Caco-2 (cell line): ENCODE data around the gene PUM1. TPM values are rescaled to one million over a fixed set of nuclear protein-coding genes. Genes with fewer than 3 reads are reported as not detected.
A peak's percentile ranks its signal among the peaks of the same experiment; 100 is the strongest.

Experiments
- BruUV-seq: library from RNA; stranded (reverse); fragments of 400-500 nt; replicated peaks from 2 replicates; lab custom pipeline; 2021; lab: Mats Ljungman, UMichigan
- CTCF ChIA-PET: fragments of 300-600 bp; sonication (Branson Sonifier 250); formaldehyde crosslinking; loops from one replicate; lab custom pipeline; 2022; ENCODE audit warnings: antibody characterized with exemption; lab: Charles Lee
- POLR2A ChIA-PET: fragments of 300-600 bp; sonication (Branson Sonifier 250); formaldehyde crosslinking; loops from one replicate; lab custom pipeline; 2022; ENCODE audit warnings: antibody characterized with exemption; lab: Charles Lee
- DNase-seq, 2 experiments: peaks; one replicate each; pipeline versions ENCODE4 v3.0.0 to v3.0.0-alpha.2; 2020 to 2022
- H3K27me3 ChIP-seq: replicated peaks from 2 replicates; pipeline ENCODE4 v1.6.0; 2011; ENCODE audit warnings: low read length; ENCODE audit not compliant: control insufficient read depth, insufficient read depth
- H3K36me3 ChIP-seq: 2 replicates; pipeline ENCODE4 v1.5.1; 2011; ENCODE audit warnings: low read length; ENCODE audit not compliant: control insufficient read depth, insufficient read depth
- H3K4me1 ChIP-seq: fragments of 250-450 bp; sonication (Bioruptor Pico); 2 replicates; pipeline ENCODE4 v1.5.1; 2020; ENCODE audit warnings: mild to moderate bottlenecking
- H3K4me3 ChIP-seq: 2 replicates; pipeline ENCODE4 v1.5.1; 2011; ENCODE audit warnings: low read depth, mild to moderate bottlenecking, control low read depth, low read length
- H3K9me3 ChIP-seq: fragments of 250-450 bp; sonication (Bioruptor Pico); 2 replicates; pipeline ENCODE4 v1.5.1; 2020; ENCODE audit warnings: mild to moderate bottlenecking, moderate library complexity
- H3K27ac Mint-ChIP-seq: one replicate; pipeline ENCODE4 v1.8.0; 2022; ENCODE audit warnings: mixed read lengths; ENCODE audit not compliant: unreplicated experiment
- H3K27me3 Mint-ChIP-seq: one replicate; pipeline ENCODE4 v1.8.0; 2022; ENCODE audit warnings: mixed read lengths; ENCODE audit not compliant: insufficient read depth, unreplicated experiment
- H3K36me3 Mint-ChIP-seq: one replicate; pipeline ENCODE4 v1.8.0; 2022; ENCODE audit warnings: mild to moderate bottlenecking, mixed read lengths; ENCODE audit not compliant: insufficient read depth, unreplicated experiment
- H3K4me1 Mint-ChIP-seq: one replicate; pipeline ENCODE4 v1.8.0; 2022; ENCODE audit warnings: low read depth, mixed read lengths; ENCODE audit not compliant: unreplicated experiment
- H3K4me3 Mint-ChIP-seq: one replicate; pipeline ENCODE4 v1.8.0; 2022; ENCODE audit warnings: mild to moderate bottlenecking, moderate library complexity, mixed read lengths; ENCODE audit not compliant: unreplicated experiment
- H3K9me3 Mint-ChIP-seq: one replicate; pipeline ENCODE4 v1.8.0; 2022; ENCODE audit warnings: mixed read lengths; ENCODE audit not compliant: unreplicated experiment
- intact Hi-C: fragments of 100-400 bp; cut with micrococcal nuclease; formaldehyde crosslinking; loops from one replicate; pipeline ENCODE4 v1.10.0; 2022; ENCODE audit not compliant: unreplicated experiment
- total RNA-seq: library from RNA; stranded (reverse); gene quantifications from 2 replicates; pipeline ENCODE4 v1.2.3, GENCODE V29; 2022
- TF ChIP-seq, protein P1 (sequence below), 2 experiments: fragments of 200-600 bp in 1 of 2; IDR thresholded peaks; 1 replicate in 1 of 2; 2 replicates in 1 of 2; pipeline versions ENCODE4 v1.5.1 to v1.8.0; 2011 to 2022; ENCODE audit warnings: antibody characterized with exemption in 1 of 2, control low read depth in 1 of 2, inconsistent platforms in 1 of 2, low read depth in 1 of 2, low read length in 1 of 2, mild to moderate bottlenecking in 1 of 2, moderate library complexity in 1 of 2; ENCODE audit not compliant: insufficient read depth in 1 of 2, severe bottlenecking in 1 of 2, unreplicated experiment in 1 of 2

PUM1 gene
- total RNA-seq, 1 experiment from 2014 or later: 93.7 TPM

DNA sequence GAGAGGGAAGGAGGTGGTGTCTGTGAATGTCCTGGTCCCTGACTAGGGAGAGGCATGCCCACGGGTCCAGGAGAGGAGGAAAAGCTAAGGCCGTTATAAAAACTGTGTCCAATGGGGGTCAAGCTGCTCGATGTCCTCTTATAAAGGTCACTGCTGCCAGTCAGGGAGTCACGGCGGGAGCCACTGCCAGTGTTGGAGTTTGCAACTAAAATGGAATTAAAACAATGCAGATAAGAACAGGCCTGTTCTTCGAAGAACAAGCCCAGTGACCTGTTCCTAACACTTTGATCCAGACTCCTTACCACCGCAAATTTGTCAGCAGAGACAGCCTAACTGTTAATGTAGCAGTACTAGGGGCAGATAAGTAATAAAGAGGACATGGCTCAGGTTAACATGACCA is 100.8 kb downstream of the PUM1 start:
- Histone ChIP-seq H3K9me3 (no peaks in the 10 kb centered on the region), H3K4me3 (no peak overlapping the region), H3K4me1 (peaks cover 3% of the 10 kb centered on the region; the same call in 1 of the 2 replicates), H3K36me3 (no peaks in the 10 kb centered on the region; the same call in none of the 2 replicates), H3K27me3 (no peaks in the 10 kb centered on the region)
- TF ChIP-seq, protein P1, sequence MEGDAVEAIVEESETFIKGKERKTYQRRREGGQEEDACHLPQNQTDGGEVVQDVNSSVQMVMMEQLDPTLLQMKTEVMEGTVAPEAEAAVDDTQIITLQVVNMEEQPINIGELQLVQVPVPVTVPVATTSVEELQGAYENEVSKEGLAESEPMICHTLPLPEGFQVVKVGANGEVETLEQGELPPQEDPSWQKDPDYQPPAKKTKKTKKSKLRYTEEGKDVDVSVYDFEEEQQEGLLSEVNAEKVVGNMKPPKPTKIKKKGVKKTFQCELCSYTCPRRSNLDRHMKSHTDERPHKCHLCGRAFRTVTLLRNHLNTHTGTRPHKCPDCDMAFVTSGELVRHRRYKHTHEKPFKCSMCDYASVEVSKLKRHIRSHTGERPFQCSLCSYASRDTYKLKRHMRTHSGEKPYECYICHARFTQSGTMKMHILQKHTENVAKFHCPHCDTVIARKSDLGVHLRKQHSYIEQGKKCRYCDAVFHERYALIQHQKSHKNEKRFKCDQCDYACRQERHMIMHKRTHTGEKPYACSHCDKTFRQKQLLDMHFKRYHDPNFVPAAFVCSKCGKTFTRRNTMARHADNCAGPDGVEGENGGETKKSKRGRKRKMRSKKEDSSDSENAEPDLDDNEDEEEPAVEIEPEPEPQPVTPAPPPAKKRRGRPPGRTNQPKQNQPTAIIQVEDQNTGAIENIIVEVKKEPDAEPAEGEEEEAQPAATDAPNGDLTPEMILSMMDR (IDR thresholded peaks at IDR 0.05; ENCODE audit: insufficient read depth in 1 of 2, low read depth in 1 of 2, low read length in 1 of 2, severe bottlenecking in 1 of 2, unreplicated experiment in 1 of 2): no peak
- DNase-seq: no peak
- no TSS peak for BruUV-seq
- ChIA-PET POLR2A (no interaction called here), CTCF (no interaction called here)
- no peaks in the 10 kb centered on the region for H3K4me1 Mint-ChIP-seq
- peaks cover 88% of the 10 kb centered on the region for H3K36me3 Mint-ChIP-seq
- no peak overlapping the region for H3K4me3 Mint-ChIP-seq
- peak overlapping the region; percentile 26 for H3K27ac Mint-ChIP-seq
- H3K27me3 Mint-ChIP-seq: no peaks in the 10 kb centered on the region
- no peaks in the 10 kb centered on the region for H3K9me3 Mint-ChIP-seq
- intact Hi-C loops: no loop called here

DNA sequence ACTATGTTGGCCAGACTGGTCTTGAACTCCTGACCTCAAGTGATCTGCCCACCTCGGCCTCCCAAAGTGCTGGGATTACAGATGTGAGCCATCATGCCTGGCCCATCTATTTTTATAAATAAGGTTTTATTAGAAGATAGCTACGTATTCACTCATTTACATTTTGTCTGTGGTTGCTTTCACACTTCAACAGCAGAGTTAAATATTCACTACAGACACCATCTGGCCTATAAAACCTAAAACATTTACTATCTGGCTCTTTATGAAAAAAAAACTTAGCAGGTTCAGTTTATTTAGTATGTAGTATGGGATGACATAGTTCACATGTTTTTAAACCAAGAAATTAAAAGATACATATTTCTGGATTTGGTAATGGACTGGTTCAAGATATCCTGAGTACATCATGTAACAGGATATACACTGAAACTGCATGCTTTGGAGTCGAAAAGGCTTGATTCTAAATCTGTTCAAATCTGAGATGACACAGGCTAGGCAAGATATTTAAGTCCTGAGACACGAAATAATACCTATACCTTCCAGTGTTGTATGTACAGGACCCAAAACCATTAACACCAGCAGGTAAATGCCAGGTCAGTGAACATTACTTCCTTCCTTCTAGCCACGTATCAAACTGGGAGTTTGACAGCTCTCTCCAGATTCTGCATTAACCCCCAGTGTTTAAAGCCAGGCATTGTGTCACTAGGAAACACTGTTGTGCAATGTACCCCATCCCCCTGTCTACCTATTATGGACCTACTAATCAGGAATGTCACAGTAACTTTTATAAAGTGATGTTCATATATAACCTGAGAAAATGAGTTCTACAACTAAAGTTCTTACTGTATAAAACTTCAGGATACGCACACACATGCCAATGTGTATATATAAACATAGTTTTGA is 102.7 kb downstream of the PUM1 start:
- Histone ChIP-seq H3K9me3 (no peaks in the 10 kb centered on the region), H3K4me3 (no peak overlapping the region), H3K4me1 (no peaks in the 10 kb centered on the region), H3K36me3 (no peaks in the 10 kb centered on the region; the same call in none of the 2 replicates), H3K27me3 (no peaks in the 10 kb centered on the region)
- POLR2A ChIA-PET: no interaction called here
- CTCF ChIA-PET: no interaction called here
- TF ChIP-seq, protein P1 (IDR thresholded peaks at IDR 0.05; ENCODE audit: insufficient read depth in 1 of 2, low read depth in 1 of 2, low read length in 1 of 2, severe bottlenecking in 1 of 2, unreplicated experiment in 1 of 2): no peak
- intact Hi-C loops: no loop called here
- Mint-ChIP-seq H3K9me3 (no peaks in the 10 kb centered on the region), H3K27ac (no peak overlapping the region), H3K4me3 (no peak overlapping the region), H3K36me3 (peaks cover 85% of the 10 kb centered on the region), H3K27me3 (no peaks in the 10 kb centered on the region), H3K4me1 (no peaks in the 10 kb centered on the region)
- BruUV-seq: no TSS peak
- no peak for DNase-seq

DNA sequence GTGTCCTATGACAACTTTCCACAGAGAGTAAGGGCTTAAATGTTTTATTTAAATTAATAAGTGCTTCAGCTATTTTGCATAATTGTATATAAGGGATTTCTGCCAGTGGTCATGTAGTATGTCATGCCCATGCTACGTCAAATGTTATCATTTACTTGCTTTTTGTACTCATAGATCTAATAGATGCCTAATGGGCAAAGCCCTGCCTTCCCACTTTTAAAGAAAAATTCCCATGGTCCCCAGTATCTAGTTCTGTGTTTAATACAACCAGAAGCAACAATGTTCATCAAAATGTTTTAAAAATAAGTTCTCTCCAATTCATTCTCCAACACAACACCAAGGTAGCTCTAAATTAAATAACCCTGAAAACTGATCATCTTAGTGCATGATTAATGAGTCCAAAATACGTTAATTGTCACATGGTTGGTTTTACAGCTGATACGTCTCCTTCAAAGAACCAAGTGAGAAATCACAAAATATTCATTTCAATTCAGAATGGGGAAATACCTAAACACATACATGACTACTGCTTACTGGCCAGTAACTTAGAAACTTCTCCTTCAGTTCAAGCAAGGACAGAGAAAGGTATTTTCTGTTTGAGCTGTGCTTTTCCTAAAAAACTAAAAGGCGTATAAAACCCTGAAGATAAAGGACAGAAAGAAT is 107.8 kb downstream of the PUM1 start:
- intact Hi-C loops: no loop called here
- ChIA-PET CTCF (no interaction called here), POLR2A (no interaction called here)
- H3K9me3 ChIP-seq: no peaks in the 10 kb centered on the region
- H3K27me3 ChIP-seq: no peaks in the 10 kb centered on the region
- TF ChIP-seq, protein P1 (IDR thresholded peaks at IDR 0.05; ENCODE audit: insufficient read depth in 1 of 2, low read depth in 1 of 2, low read length in 1 of 2, severe bottlenecking in 1 of 2, unreplicated experiment in 1 of 2): no peak
- H3K4me3 ChIP-seq: no peak overlapping the region
- Mint-ChIP-seq H3K27ac (no peak overlapping the region), H3K36me3 (peaks cover 91% of the 10 kb centered on the region), H3K4me3 (no peak overlapping the region), H3K9me3 (no peaks in the 10 kb centered on the region), H3K4me1 (no peaks in the 10 kb centered on the region), H3K27me3 (no peaks in the 10 kb centered on the region)
- DNase-seq: no peak
- no TSS peak for BruUV-seq
- H3K4me1 ChIP-seq: no peaks in the 10 kb centered on the region
- H3K36me3 ChIP-seq: peaks cover 1% of the 10 kb centered on the region; the same call in 1 of the 2 replicates
